Activated T-cell treated with anti-CD3 and anti-CD28 coated beads for 4 hours (primary cell): ENCODE results near the gene POU4F1.

Experiments
- DNase-seq: peaks from one replicate; pipeline ENCODE4 v3.0.0-alpha.2; 2020

Gene POU4F1

GRCh38 chr13:78606471-78607408 is 3.4 kb upstream of the POU4F1 start:
- no peak for DNase-seq

GRCh38 chr13:78604782-78605611 is 1.6 kb upstream of the POU4F1 start:
- no peak for DNase-seq

- no peak for DNase-seq
These were observed 652 bp downstream of the POU4F1 start for GRCh38 chr13:78602561-78603239.

- DNase-seq: no peak
These were observed 1.3 kb downstream of the POU4F1 start for GRCh38 chr13:78601874-78602560.

GRCh38 chr13:78601124-78601873 is 2.1 kb downstream of the POU4F1 start:
- no peak for DNase-seq

GRCh38 chr13:78600280-78600883 is 3.0 kb downstream of the POU4F1 start:
- no peak for DNase-seq

- DNase-seq: no peak
These were observed 3.6 kb downstream of the POU4F1 start for GRCh38 chr13:78599645-78600279.

- no peak for DNase-seq
These were observed 4.2 kb downstream of the POU4F1 start for GRCh38 chr13:78598966-78599644.

- no peak for DNase-seq
These were observed 5.1 kb downstream of the POU4F1 start for GRCh38 chr13:78598116-78598781.

- no peak for DNase-seq
These were observed 5.8 kb downstream of the POU4F1 start for GRCh38 chr13:78597602-78597932.

- no peak for DNase-seq
These were observed 6.4 kb downstream of the POU4F1 start for GRCh38 chr13:78596736-78597601.

GRCh38 chr13:78596399-78596735 is 7.0 kb downstream of the POU4F1 start:
- no peak for DNase-seq

GRCh38 chr13:78595495-78596398 is 7.6 kb downstream of the POU4F1 start:
- no peak for DNase-seq

GRCh38 chr13:78594456-78594975 is 8.8 kb downstream of the POU4F1 start:
- DNase-seq: no peak

- DNase-seq: no peak
These were observed 9.5 kb downstream of the POU4F1 start for GRCh38 chr13:78593652-78594455.

- DNase-seq: no peak
These were observed 10.2 kb downstream of the POU4F1 start for GRCh38 chr13:78593129-78593528.

- no peak for DNase-seq
These were observed 10.8 kb downstream of the POU4F1 start for GRCh38 chr13:78592584-78592983.
